ENCODE results near the gene MMP20.

The MMP20 gene

GRCh38 chr11:102623128-102623527 is 2.0 kb downstream of the MMP20 start:
- no peak for TF ChIP-seq CTCF (IDR thresholded peaks at IDR 0.05; ENCODE audit: extremely low read depth, missing control alignments)
- DNase-seq (ENCODE audit: low spot score) = no peak

GRCh38 chr11:102622258-102622657 is 2.9 kb downstream of the MMP20 start:
- no peak for TF ChIP-seq CTCF (IDR thresholded peaks at IDR 0.05; ENCODE audit: extremely low read depth, missing control alignments)
- DNase-seq (ENCODE audit: low spot score) = no peak

GRCh38 chr11:102620818-102621561 is 4.1 kb downstream of the MMP20 start:
- no peak for DNase-seq (ENCODE audit: low spot score)
- no peak for TF ChIP-seq CTCF (IDR thresholded peaks at IDR 0.05; ENCODE audit: extremely low read depth, missing control alignments)

- TF ChIP-seq CTCF (IDR thresholded peaks at IDR 0.05; ENCODE audit: extremely low read depth, missing control alignments) = no peak
Measured at GRCh38 chr11:102620179-102620578, 5.0 kb downstream of the MMP20 start.

GRCh38 chr11:102617466-102618008 is 7.6 kb downstream of the MMP20 start:
- DNase-seq (ENCODE audit: low spot score) = no peak
- TF ChIP-seq CTCF (IDR thresholded peaks at IDR 0.05; ENCODE audit: extremely low read depth, missing control alignments) = no peak

More at GRCh38 chr11:102620179-102620578, 5.0 kb downstream of the MMP20 start:
- DNase-seq (ENCODE audit: low spot score) = no peak

GRCh38 chr11:102615894-102616432 is 9.2 kb downstream of the MMP20 start:
- DNase-seq (ENCODE audit: low spot score) = no peak
- no peak for TF ChIP-seq CTCF (IDR thresholded peaks at IDR 0.05; ENCODE audit: extremely low read depth, missing control alignments)

- DNase-seq (ENCODE audit: low spot score) = no peak
- TF ChIP-seq CTCF (IDR thresholded peaks at IDR 0.05; ENCODE audit: extremely low read depth, missing control alignments) = no peak
Measured at GRCh38 chr11:102615077-102615893, 9.8 kb downstream of the MMP20 start.

Data from GM20000 (cell line).